HepG2 (cell line): ENCODE measurements around the gene PTCD1. TPM values are rescaled to one million over a fixed set of nuclear protein-coding genes. Genes with fewer than 3 reads are reported as not detected.

Experiments used
- ARID3A ChIP-seq: IDR thresholded peaks from 2 replicates; pipeline ENCODE4 v1.6.1; 2012; ENCODE audit warnings: low read depth, low read length, improper control_type of control experiment
- BHLHE40 ChIP-seq: IDR thresholded peaks from 2 replicates; pipeline ENCODE4 v1.6.1; 2011; ENCODE audit warnings: low read length, improper control_type of control experiment
- CREM ChIP-seq, 2 experiments: sonication (generic) in 1 of 2; formaldehyde crosslinking in 1 of 2; IDR thresholded peaks; 2 replicates each; pipeline versions ENCODE4 v1.4.0 to v1.6.1; 2016 to 2020; ENCODE audit warnings: antibody characterized with exemption in 1 of 2, mild to moderate bottlenecking in 1 of 2, missing genetic modification reagents in 1 of 2
- FOSL2 ChIP-seq: sonication (generic); formaldehyde crosslinking; IDR thresholded peaks from 2 replicates; pipeline ENCODE4 v1.4.0; 2020; ENCODE audit warnings: missing genetic modification reagents
- HMGA1 ChIP-seq: sonication (generic); formaldehyde crosslinking; conservative IDR thresholded peaks from 2 replicates; pipeline ENCODE4 v1.4.0; 2020; ENCODE audit warnings: missing genetic modification reagents
- KAT7 ChIP-seq: IDR thresholded peaks from 2 replicates; pipeline ENCODE4 v1.6.1; 2018; ENCODE audit warnings: borderline replicate concordance, missing compliant biosample characterization
- MLXIP ChIP-seq: sonication (generic); formaldehyde crosslinking; IDR thresholded peaks from 2 replicates; pipeline ENCODE4 v1.9.0; 2021; ENCODE audit warnings: missing genetic modification reagents, borderline replicate concordance
- MXD1 ChIP-seq: sonication (generic); formaldehyde crosslinking; IDR thresholded peaks from 2 replicates; pipeline ENCODE4 v1.4.0; 2020; ENCODE audit warnings: mild to moderate bottlenecking, missing genetic modification reagents
- NCOA2 ChIP-seq: sonication (generic); formaldehyde crosslinking; IDR thresholded peaks from 2 replicates; pipeline ENCODE4 v1.8.0; 2022; ENCODE audit warnings: inconsistent platforms
- NR2F6 ChIP-seq, 2 experiments: IDR thresholded peaks; 2 replicates each; pipeline ENCODE4 v1.6.1; 2016; ENCODE audit warnings: antibody characterized with exemption in 1 of 2, mild to moderate bottlenecking in 1 of 2
- PCBP1 ChIP-seq: fragments of 200-400 bp; formaldehyde crosslinking; IDR thresholded peaks from 2 replicates; pipeline ENCODE4 v1.6.1; 2017; ENCODE audit warnings: mild to moderate bottlenecking, low read depth, low read length, borderline replicate concordance
- POGK ChIP-seq: sonication (generic); formaldehyde crosslinking; conservative IDR thresholded peaks from 2 replicates; pipeline ENCODE4 v1.8.0; 2022; ENCODE audit warnings: mild to moderate bottlenecking, moderate library complexity, missing genetic modification reagents
- TP53 ChIP-seq: sonication (generic); formaldehyde crosslinking; conservative IDR thresholded peaks from 2 replicates; pipeline ENCODE4 v1.4.0; 2020; ENCODE audit warnings: missing genetic modification reagents
- ZKSCAN1 ChIP-seq: fragments of 150-350 bp; IDR thresholded peaks from 2 replicates; pipeline ENCODE4 v1.6.1; 2014; ENCODE audit warnings: low read length
- ZNF121 ChIP-seq: sonication (generic); formaldehyde crosslinking; IDR thresholded peaks from 2 replicates; pipeline ENCODE4 v1.5.0; 2020; ENCODE audit warnings: mild to moderate bottlenecking, missing genetic modification reagents
- ZNF136 ChIP-seq: sonication (generic); formaldehyde crosslinking; IDR thresholded peaks from 2 replicates; pipeline ENCODE4 v1.8.1; 2022; ENCODE audit warnings: low read depth, mild to moderate bottlenecking, moderate library complexity, missing genetic modification reagents
- ZNF260 ChIP-seq: sonication (generic); formaldehyde crosslinking; IDR thresholded peaks from 2 replicates; pipeline ENCODE4 v1.4.0; 2020; ENCODE audit warnings: missing genetic modification reagents, low read depth, mild to moderate bottlenecking, borderline replicate concordance
- ZNF543 ChIP-seq: sonication (generic); formaldehyde crosslinking; IDR thresholded peaks from 2 replicates; pipeline ENCODE4 v1.4.0; 2020; ENCODE audit warnings: mild to moderate bottlenecking, missing genetic modification reagents
- polyA plus RNA-seq, 8 experiments: library from polyadenylated mRNA; depleted of rRNA in 3 of 8; stranded (reverse) in 7 of 8; unstranded in 1 of 8; fragments of >200 nt; fragmentation: Illumina TruSeq in 4 of 8; extraction: Trizol in 4 of 8; gene quantifications; 2 replicates each; pipeline versions ENCODE4 v1.2.1 to v1.2.3, GENCODE V29; 2011 to 2016; ENCODE audit warnings: low read depth in 4 of 8, missing spikeins in 1 of 8, mixed read lengths in 1 of 8; ENCODE audit not compliant: insufficient read depth in 1 of 8
- total RNA-seq, 5 experiments: library from RNA; depleted of rRNA; stranded (reverse); fragments of >200 nt; fragmentation: Illumina TruSeq; extraction: Trizol; gene quantifications; 2 replicates each; pipeline ENCODE4 v1.2.3, GENCODE V29; 2016; ENCODE audit warnings: low read depth in 1 of 5
- TF ChIP-seq, protein P1 (sequence below): sonication (generic); formaldehyde crosslinking; IDR thresholded peaks from 2 replicates; pipeline ENCODE4 v1.8.1; 2023; ENCODE audit warnings: missing genetic modification reagents, inconsistent platforms, borderline replicate concordance

PTCD1 gene
- total and polyA plus RNA-seq, 2 of the 13 experiments (the other 11 are each of a cell fraction or from before 2014, with no cell fraction given), result 3.0 to 8.4 TPM

DNA sequence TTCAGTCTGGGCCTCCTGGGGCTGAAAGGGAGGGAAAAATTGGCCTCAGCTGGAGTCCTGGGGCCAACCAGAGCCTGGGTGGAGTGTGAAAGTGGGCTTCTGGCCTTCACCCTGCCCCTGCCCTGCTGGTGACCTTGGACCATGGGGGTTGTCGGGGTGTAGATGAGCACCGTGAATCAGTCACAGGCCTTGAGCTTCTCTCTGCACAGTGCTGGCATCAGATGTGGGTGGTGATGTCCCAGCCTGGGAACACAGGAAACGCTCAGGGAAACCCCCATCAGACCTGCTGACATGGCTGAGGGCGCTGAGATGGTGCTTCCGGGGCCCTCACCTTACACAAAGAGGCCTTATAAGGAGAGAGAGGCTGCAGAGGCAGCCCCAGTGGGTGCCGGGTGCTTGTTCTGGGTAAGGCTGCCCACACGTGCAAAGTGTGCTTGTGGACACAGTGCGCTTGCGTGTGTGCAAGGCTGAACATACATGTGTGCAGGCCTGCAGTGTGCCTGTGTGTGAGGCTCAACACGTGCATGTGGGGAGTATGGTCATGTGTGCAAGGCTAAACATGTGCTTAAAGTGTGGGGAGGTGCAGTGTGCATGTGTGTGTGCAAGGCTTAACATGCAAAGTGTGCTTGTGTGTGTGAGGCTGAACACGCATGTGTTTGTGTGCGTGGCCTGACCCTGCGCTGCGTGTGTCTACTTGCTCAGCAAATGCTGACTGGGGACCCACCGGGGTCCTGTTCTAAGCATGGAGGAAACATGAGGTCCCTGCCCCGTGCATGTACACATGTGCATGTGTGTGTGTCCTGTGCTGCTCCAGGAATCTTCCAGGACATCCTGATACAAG, 57.6 kb downstream of the PTCD1 start (continued):
- TF ChIP-seq MLXIP (CRISPR knock-in tag) (no peak), ZNF136 (CRISPR knock-in tag) (no peak; the same call in 1 of the 2 replicates), ZNF121 (CRISPR knock-in tag) (no peak), FOSL2 (CRISPR knock-in tag) (no peak), PCBP1 (no peak), CREM (IDR thresholded peaks at IDR 0.05) (no peak), CREM (CRISPR knock-in tag; IDR thresholded peaks at IDR 0.05) (no peak), MXD1 (CRISPR knock-in tag) (peak; percentile 16; the same call in 1 of the 2 replicates), BHLHE40 (no peak), NCOA2 (CRISPR knock-in tag) (no peak), HMGA1 (CRISPR knock-in tag) (no peak), ZNF260 (CRISPR knock-in tag) (no peak), POGK (CRISPR knock-in tag) (no peak), ZNF543 (CRISPR knock-in tag) (0 out of 2 replicates have a peak, but pooled peaks have one; percentile 10), TP53 (CRISPR knock-in tag) (no peak), ARID3A (no peak), ZKSCAN1 (0 out of 2 replicates have a peak, but pooled peaks have one; percentile 20), NR2F6 (IDR thresholded peaks at IDR 0.05) (peak; percentile 58), NR2F6 (CRISPR knock-in tag; IDR thresholded peaks at IDR 0.05) (peak; percentile 74), KAT7 (CRISPR knock-in tag) (no peak)
- TF ChIP-seq, protein P1, sequence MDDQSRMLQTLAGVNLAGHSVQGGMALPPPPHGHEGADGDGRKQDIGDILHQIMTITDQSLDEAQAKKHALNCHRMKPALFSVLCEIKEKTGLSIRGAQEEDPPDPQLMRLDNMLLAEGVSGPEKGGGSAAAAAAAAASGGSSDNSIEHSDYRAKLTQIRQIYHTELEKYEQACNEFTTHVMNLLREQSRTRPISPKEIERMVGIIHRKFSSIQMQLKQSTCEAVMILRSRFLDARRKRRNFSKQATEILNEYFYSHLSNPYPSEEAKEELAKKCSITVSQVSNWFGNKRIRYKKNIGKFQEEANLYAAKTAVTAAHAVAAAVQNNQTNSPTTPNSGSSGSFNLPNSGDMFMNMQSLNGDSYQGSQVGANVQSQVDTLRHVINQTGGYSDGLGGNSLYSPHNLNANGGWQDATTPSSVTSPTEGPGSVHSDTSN, result no peak
